HCT116 (cell line): Measurements from ENCODE around the gene ZNF532. TPM values are rescaled to one million over a fixed set of nuclear protein-coding genes. Genes with fewer than 3 reads are reported as not detected.

Experiments used
- ATAC-seq: fragments of 200-7000 bp; cut with Tn5 transposase; 2 replicates; pipeline ENCODE4 v1.9.1; 2020; ENCODE audit warnings: mild to moderate bottlenecking, moderate library complexity
- BruUV-seq: library from RNA; stranded (reverse); fragments of 400-500 nt; replicated peaks from 2 replicates; lab custom pipeline; 2021; lab: Mats Ljungman, UMichigan
- CTCF ChIA-PET: fragments of 300-600 bp; sonication (Branson Sonifier 250); formaldehyde crosslinking; loops from one replicate; lab custom pipeline; 2021; ENCODE audit warnings: antibody characterized with exemption; lab: Charles Lee
- POLR2A ChIA-PET: fragments of 300-600, 350-600 bp; sonication (Branson Sonifier 250); formaldehyde crosslinking; loops from one replicate; lab custom pipeline; 2021; ENCODE audit warnings: antibody characterized with exemption; lab: Charles Lee
- RAD21 ChIA-PET, 2 experiments: fragments of 300-600 bp; sonication (Branson Sonifier 250); formaldehyde crosslinking; loops; one replicate each; lab custom pipeline; 2023; ENCODE audit warnings: low total read pairs in 2 of 2; ENCODE audit not compliant: uncharacterized antibody in 2 of 2, unreplicated experiment in 2 of 2, low non-redundant PET in 1 of 2; lab: Charles Lee
- DNase-seq: peaks from one replicate; pipeline ENCODE4 v3.0.0-alpha.2; 2010; ENCODE audit warnings: low read depth, low spot score
- H2AFZ ChIP-seq: fragments of 200-600 bp; shearing (Covaris generic), sonication (generic); 2 replicates; pipeline ENCODE4 v1.6.1; 2017; ENCODE audit warnings: low read depth, mixed run types, mixed read lengths, antibody characterized with exemption, low read length; ENCODE audit not compliant: poor library complexity, severe bottlenecking
- H3K27ac ChIP-seq: 2 replicates; pipeline ENCODE4 v1.5.1; 2012; ENCODE audit warnings: low read depth, low read length
- H3K27me3 ChIP-seq: fragments of 200-600 bp; sonication (generic); 2 replicates; pipeline ENCODE4 v1.6.1; 2016; ENCODE audit warnings: mixed run types, low read length, mixed read lengths; ENCODE audit not compliant: insufficient read depth
- H3K36me3 ChIP-seq, 2 experiments: fragments of 200-500 bp in 1 of 2; fragments of 200-600 bp in 1 of 2; sonication (Bioruptor generic) in 1 of 2; sonication (generic) in 1 of 2; 2 replicates each; pipeline versions ENCODE4 v1.5.1 to v1.6.1; 2014 to 2016; ENCODE audit warnings: low read length in 2 of 2, inconsistent platforms in 1 of 2, mixed read lengths in 1 of 2, mixed run types in 1 of 2; ENCODE audit not compliant: insufficient read depth in 2 of 2, control insufficient read depth in 1 of 2
- H3K4me1 ChIP-seq, 2 experiments: fragments of 200-600 bp in 1 of 2; sonication (generic) in 1 of 2; 2 replicates each; pipeline versions ENCODE4 v1.5.1 to v1.6.1; 2012 to 2017; ENCODE audit warnings: low read length in 2 of 2, inconsistent platforms in 1 of 2, mild to moderate bottlenecking in 1 of 2, mixed read lengths in 1 of 2, mixed run types in 1 of 2, moderate library complexity in 1 of 2; ENCODE audit not compliant: insufficient read depth in 2 of 2, control insufficient read depth in 1 of 2
- H3K4me2 ChIP-seq: fragments of 200-600 bp; sonication (generic); 2 replicates; pipeline ENCODE4 v1.6.1; 2017; ENCODE audit warnings: mixed run types, low read length, mixed read lengths
- H3K4me3 ChIP-seq, 2 experiments: fragments of 200-600 bp in 1 of 2; sonication (generic) in 1 of 2; replicated peaks in 1 of 2; 2 replicates each; pipeline ENCODE4 v1.5.1; 2011 to 2016; ENCODE audit warnings: low read length in 2 of 2, control low read depth in 1 of 2, low read depth in 1 of 2, mild to moderate bottlenecking in 1 of 2, mixed read lengths in 1 of 2, mixed run types in 1 of 2
- H3K79me2 ChIP-seq: fragments of 200-600 bp; sonication (generic); 2 replicates; pipeline ENCODE4 v1.6.1; 2017; ENCODE audit warnings: mild to moderate bottlenecking, mixed run types, low read length, moderate library complexity, mixed read lengths; ENCODE audit not compliant: insufficient read depth
- H3K9ac ChIP-seq: fragments of 200-600 bp; sonication (generic); 2 replicates; pipeline ENCODE4 v1.6.1; 2016; ENCODE audit warnings: low read length, mixed read lengths
- H3K9me2 ChIP-seq: fragments of 200-600 bp; sonication (generic), shearing (Covaris generic); 2 replicates; pipeline ENCODE4 v1.6.1; 2017; ENCODE audit warnings: mixed run types, mild to moderate bottlenecking, moderate library complexity; ENCODE audit not compliant: insufficient read depth
- H3K9me3 ChIP-seq, 2 experiments: fragments of 200-500 bp in 1 of 2; fragments of 200-600 bp in 1 of 2; sonication (Bioruptor generic) in 1 of 2; sonication (generic) in 1 of 2; 2 replicates each; pipeline ENCODE4 v1.6.1; 2014 to 2017; ENCODE audit warnings: low read length in 2 of 2, mixed read lengths in 2 of 2, inconsistent platforms in 1 of 2, low read depth in 1 of 2, mild to moderate bottlenecking in 1 of 2, mixed run types in 1 of 2, moderate library complexity in 1 of 2; ENCODE audit not compliant: control insufficient read depth in 1 of 2, insufficient read depth in 1 of 2
- H4K20me1 ChIP-seq: fragments of 200-600 bp; sonication (generic), shearing (Covaris generic); 2 replicates; pipeline ENCODE4 v1.6.1; 2017; ENCODE audit warnings: mixed run types, mild to moderate bottlenecking, moderate library complexity; ENCODE audit not compliant: insufficient read depth
- CTCF ChIP-seq, 3 experiments: fragments of 200-600 bp in 1 of 3; sonication (generic) in 1 of 3; IDR thresholded peaks in 2 of 3; conservative IDR thresholded peaks in 1 of 3; 2 replicates each; pipeline ENCODE4 v1.5.1; 2012 to 2017; ENCODE audit warnings: low read depth in 2 of 3, low read length in 2 of 3, antibody characterized with exemption in 1 of 3, borderline replicate concordance in 1 of 3, control low read depth in 1 of 3, mild to moderate bottlenecking in 1 of 3, mixed read lengths in 1 of 3, mixed run types in 1 of 3, moderate library complexity in 1 of 3; ENCODE audit not compliant: insufficient read depth in 1 of 3
- EGR1 ChIP-seq: IDR thresholded peaks from 2 replicates; pipeline ENCODE4 v1.6.1; 2012; ENCODE audit warnings: low read depth
- JUND ChIP-seq: IDR thresholded peaks from 2 replicates; pipeline ENCODE4 v1.6.1; 2012
- MAX ChIP-seq: IDR thresholded peaks from 2 replicates; pipeline ENCODE4 v1.6.1; 2012
- POLR2A ChIP-seq: IDR thresholded peaks from 2 replicates; pipeline ENCODE4 v1.7.0; 2011; ENCODE audit warnings: borderline replicate concordance; ENCODE audit not compliant: insufficient read depth, insufficient read length; ENCODE audit errors: extremely low read depth
- RAD21 ChIP-seq: IDR thresholded peaks from 2 replicates; pipeline ENCODE4 v1.6.1; 2012; ENCODE audit warnings: low read depth, mild to moderate bottlenecking
- SRF ChIP-seq: IDR thresholded peaks from 2 replicates; pipeline ENCODE4 v1.6.1; 2012; ENCODE audit warnings: low read depth
- intact Hi-C: fragments of 100-400 bp; cut with micrococcal nuclease; formaldehyde crosslinking; loops from 2 replicates; pipeline ENCODE4 v1.10.0; 2022
- total RNA-seq: library from RNA; stranded (reverse); gene quantifications from one replicate; pipeline ENCODE4 v1.2.1, GENCODE V29; 2021; ENCODE audit not compliant: unreplicated experiment

Gene ZNF532
- total RNA-seq, 1 experiment from 2014 or later = 11.6 TPM

- ChIA-PET POLR2A (interaction anchor here (0.9 kb wide), 1 partner anchor 9 kb away, joined by 3 read pairs; no protein-coding TSS in a partner anchor), RAD21 (no interaction called here), CTCF (no interaction called here)
- H3K27ac ChIP-seq = no peak overlapping the region
- TF ChIP-seq CTCF (IDR thresholded peaks at IDR 0.05 in 2 of 3, conservative IDR thresholded peaks at IDR 0.05 in 1 of 3; ENCODE audit: borderline replicate concordance in 1 of 3, insufficient read depth in 1 of 3, low read depth in 2 of 3, low read length in 2 of 3) (no peak), MAX (no peak), RAD21 (0 out of 2 replicates have a peak, but pooled peaks have one; percentile 3), POLR2A (no peak), SRF (no peak), EGR1 (no peak), JUND (no peak)
- no peak overlapping the region for H3K9ac ChIP-seq
- no peaks in the 10 kb centered on the region for H3K79me2 ChIP-seq
- H3K4me1 ChIP-seq = peaks cover 0 to 16% of the 10 kb centered on the region in 2 experiments; a peak in 2 of 4 replicates
- H3K36me3 ChIP-seq = no peaks in the 10 kb centered on the region
- no peak for DNase-seq
- no peaks in the 10 kb centered on the region for H4K20me1 ChIP-seq
- H3K4me2 ChIP-seq = no peak overlapping the region
- H2AFZ ChIP-seq = no peak overlapping the region
- intact Hi-C loops = no loop called here
- ATAC-seq = no peak
- BruUV-seq = no TSS peak
- H3K9me2 ChIP-seq = no peaks in the 10 kb centered on the region
- no peaks in the 10 kb centered on the region for H3K27me3 ChIP-seq
- H3K9me3 ChIP-seq = no peaks in the 10 kb centered on the region
- no peak overlapping the region for H3K4me3 ChIP-seq
Measured at GRCh38 chr18:58896734-58897508, 32.2 kb downstream of the ZNF532 start.
